Measurements from ENCODE around the gene SPNS3.
A peak's percentile ranks its signal among the peaks of the same experiment; 100 is the strongest.

SPNS3 gene

GRCh38 chr17:4492721-4493561 is 59.2 kb downstream of the SPNS3 start:
- H3K4me3 ChIP-seq (ENCODE audit: low read depth, low read length): no peak overlapping the region
- POLR2A ChIA-PET: interaction anchor here (0.5 kb wide), 1 partner anchor 359 kb away, joined by 3 read pairs; no protein-coding TSS in a partner anchor
- CTCF ChIA-PET: interaction anchor here (0.7 to 1.4 kb wide), 4 partner anchors 10 to 74 kb away, joined by 3 to 4 read pairs (median 3); no protein-coding TSS in a partner anchor
- TF ChIP-seq REST (tag by site-specific recombination; IDR thresholded peaks at IDR 0.05): peak; percentile 99
- no peak for TF ChIP-seq ZNF184 (tag by site-specific recombination; IDR thresholded peaks at IDR 0.05)
- no peak for TF ChIP-seq INSM2 (tag by site-specific recombination; IDR thresholded peaks at IDR 0.05)
- no peak for TF ChIP-seq ZNF398 (tag by site-specific recombination; IDR thresholded peaks at IDR 0.05)
- TF ChIP-seq MYNN (tag by site-specific recombination; IDR thresholded peaks at IDR 0.05; ENCODE audit: borderline replicate concordance): peak; percentile 69; the same call in 1 of the 2 replicates
- no peak for TF ChIP-seq HIC1 (tag by site-specific recombination; IDR thresholded peaks at IDR 0.05)
- 0 out of 2 replicates have a peak, but pooled peaks have one; percentile 33 for TF ChIP-seq KLF1 (tag by site-specific recombination; IDR thresholded peaks at IDR 0.05)
- TF ChIP-seq ZNF658 (tag by site-specific recombination; IDR thresholded peaks at IDR 0.05): no peak
- TF ChIP-seq ZNF692 (tag by site-specific recombination; IDR thresholded peaks at IDR 0.05): no peak
- no peak for TF ChIP-seq BCL6B (tag by site-specific recombination; IDR thresholded peaks at IDR 0.05)
- no peak for TF ChIP-seq ZNF48 (tag by site-specific recombination; IDR thresholded peaks at IDR 0.05)
- no peak for TF ChIP-seq ZNF354C (tag by site-specific recombination; IDR thresholded peaks at IDR 0.05; ENCODE audit: borderline replicate concordance, low read depth)
- no peak for TF ChIP-seq KLF9 (tag by site-specific recombination; IDR thresholded peaks at IDR 0.05; ENCODE audit: low read depth)
- no peak for TF ChIP-seq GLIS1 (tag by site-specific recombination; IDR thresholded peaks at IDR 0.05)
- no peak for TF ChIP-seq ZNF10 (tag by site-specific recombination; IDR thresholded peaks at IDR 0.05)
- no peak for TF ChIP-seq ZNF830 (tag by site-specific recombination; IDR thresholded peaks at IDR 0.05; ENCODE audit: low read depth)
- no peak for TF ChIP-seq HOXA7 (CRISPR knock-in tag; IDR thresholded peaks at IDR 0.05; ENCODE audit: borderline replicate concordance)
- TF ChIP-seq ZNF121 (tag by site-specific recombination; IDR thresholded peaks at IDR 0.05): no peak
- no peak for TF ChIP-seq PRDM4 (tag by site-specific recombination; IDR thresholded peaks at IDR 0.05)
- TF ChIP-seq BCL11A (tag by site-specific recombination; IDR thresholded peaks at IDR 0.05; ENCODE audit: low read depth): 0 out of 2 replicates have a peak, but pooled peaks have one; percentile 53
- TF ChIP-seq ZXDB (tag by site-specific recombination; IDR thresholded peaks at IDR 0.05): no peak
- TF ChIP-seq ZNF792 (tag by site-specific recombination; IDR thresholded peaks at IDR 0.05): no peak

More at GRCh38 chr17:4492721-4493561, 59.2 kb downstream of the SPNS3 start:
- no peaks in the 10 kb centered on the region for H3K4me1 ChIP-seq (ENCODE audit: control insufficient read depth, insufficient read depth, low read length)
- no peaks in the 10 kb centered on the region for H3K36me3 ChIP-seq (ENCODE audit: control insufficient read depth in 2 of 2, insufficient read depth in 1 of 2, low read length in 2 of 2)
- no peaks in the 10 kb centered on the region for H3K9me3 ChIP-seq (ENCODE audit: control insufficient read depth, insufficient read depth, low read depth, low read length)
- H3K27ac ChIP-seq (ENCODE audit: extremely low read depth, low read depth, low read length): no peak overlapping the region

Data from HEK293 (cell line).